Mesenchymal stem cell (in vitro differentiated cells and primary cell): ENCODE data around the gene PALM.
A peak's percentile ranks its signal among the peaks of the same experiment; 100 is the strongest.

Source experiments
- DNase-seq: peaks from one replicate; pipeline ENCODE4 v3.0.0-alpha.2; 2013
- H2AFZ ChIP-seq: one replicate; pipeline ENCODE4 v1.6.1; 2013; ENCODE audit warnings: low read depth, mild to moderate bottlenecking, control low read depth, inconsistent platforms, low read length, moderate library complexity
- H2AK5ac ChIP-seq: 2 replicates; pipeline ENCODE4 v1.6.1; 2013; ENCODE audit warnings: low read length, moderate library complexity, mild to moderate bottlenecking, inconsistent platforms; ENCODE audit not compliant: severe bottlenecking
- H2BK120ac ChIP-seq: one replicate; pipeline ENCODE4 v1.6.1; 2013; ENCODE audit warnings: low read depth, mild to moderate bottlenecking, inconsistent platforms, low read length, moderate library complexity
- H2BK12ac ChIP-seq, 2 experiments: one replicate each; pipeline ENCODE4 v1.6.1; 2013; ENCODE audit warnings: inconsistent platforms in 2 of 2, low read length in 2 of 2, mild to moderate bottlenecking in 2 of 2, moderate library complexity in 2 of 2, control low read depth in 1 of 2
- H2BK15ac ChIP-seq: one replicate; pipeline ENCODE4 v1.6.1; 2013; ENCODE audit warnings: mild to moderate bottlenecking, low read depth, inconsistent platforms; ENCODE audit not compliant: poor library complexity, severe bottlenecking
- H2BK5ac ChIP-seq: 2 replicates; pipeline ENCODE4 v1.6.1; 2013; ENCODE audit warnings: low read depth, mild to moderate bottlenecking, low read length, control low read depth, inconsistent platforms; ENCODE audit not compliant: poor library complexity, severe bottlenecking
- H3K14ac ChIP-seq, 2 experiments: one replicate each; pipeline ENCODE4 v1.6.1; 2013; ENCODE audit warnings: inconsistent platforms in 2 of 2, low read length in 2 of 2, control low read depth in 1 of 2, mild to moderate bottlenecking in 1 of 2, moderate library complexity in 1 of 2
- H3K18ac ChIP-seq, 2 experiments: one replicate each; pipeline ENCODE4 v1.6.1; 2013; ENCODE audit warnings: inconsistent platforms in 2 of 2, low read length in 2 of 2, control low read depth in 1 of 2, low read depth in 1 of 2, mild to moderate bottlenecking in 1 of 2
- H3K23ac ChIP-seq, 2 experiments: one replicate each; pipeline ENCODE4 v1.6.1; 2013; ENCODE audit warnings: inconsistent platforms in 2 of 2, low read length in 2 of 2, mild to moderate bottlenecking in 2 of 2, moderate library complexity in 2 of 2, control low read depth in 1 of 2
- H3K27ac ChIP-seq: 2 replicates; pipeline ENCODE4 v1.5.1; 2013; ENCODE audit warnings: mild to moderate bottlenecking, moderate library complexity, low read length, control low read depth, inconsistent platforms; ENCODE audit not compliant: poor library complexity, severe bottlenecking
- H3K27me3 ChIP-seq, 2 experiments: 2 replicates each; pipeline versions ENCODE4 v1.6.1 to v1.7.0; 2013; ENCODE audit warnings: low read length in 2 of 2, mild to moderate bottlenecking in 2 of 2, moderate library complexity in 2 of 2, control low read depth in 1 of 2, inconsistent platforms in 1 of 2; ENCODE audit not compliant: control insufficient read depth in 1 of 2, insufficient read depth in 1 of 2
- H3K36me3 ChIP-seq, 2 experiments: 2 replicates each; pipeline versions ENCODE4 v1.6.1 to v1.7.0; 2013; ENCODE audit warnings: low read length in 2 of 2, control low read depth in 1 of 2, inconsistent platforms in 1 of 2, low read depth in 1 of 2, mild to moderate bottlenecking in 1 of 2; ENCODE audit not compliant: insufficient read depth in 2 of 2, control insufficient read depth in 1 of 2
- H3K4ac ChIP-seq, 2 experiments: one replicate each; pipeline ENCODE4 v1.6.1; 2013; ENCODE audit warnings: inconsistent platforms in 2 of 2, low read length in 2 of 2, mild to moderate bottlenecking in 2 of 2, moderate library complexity in 2 of 2, control low read depth in 1 of 2, low read depth in 1 of 2
- H3K4me1 ChIP-seq: 2 replicates; pipeline ENCODE4 v1.6.1; 2013; ENCODE audit warnings: low read depth, low read length, control low read depth; ENCODE audit not compliant: control insufficient read depth, insufficient read depth
- H3K4me2 ChIP-seq: 2 replicates; pipeline ENCODE4 v1.6.1; 2013; ENCODE audit warnings: low read length, mild to moderate bottlenecking, inconsistent platforms; ENCODE audit not compliant: poor library complexity, severe bottlenecking
- H3K4me3 ChIP-seq, 2 experiments: 2 replicates each; pipeline versions ENCODE4 v1.5.1 to v1.7.0; 2013; ENCODE audit warnings: low read length in 2 of 2, mild to moderate bottlenecking in 2 of 2, control low read depth in 1 of 2, low read depth in 1 of 2; ENCODE audit not compliant: insufficient read depth in 1 of 2
- H3K79me1 ChIP-seq: replicated peaks from 2 replicates; pipeline ENCODE4 v1.6.1; 2013; ENCODE audit warnings: mild to moderate bottlenecking, control low read depth, low read length, inconsistent platforms; ENCODE audit not compliant: poor library complexity, severe bottlenecking
- H3K9ac ChIP-seq: 2 replicates; pipeline ENCODE4 v1.7.0; 2013; ENCODE audit warnings: mild to moderate bottlenecking, low read length, moderate library complexity
- H3K9me3 ChIP-seq: 2 replicates; pipeline ENCODE4 v1.7.0; 2013; ENCODE audit warnings: mild to moderate bottlenecking, low read length; ENCODE audit not compliant: control insufficient read depth
- H4K8ac ChIP-seq: one replicate; pipeline ENCODE4 v1.6.1; 2013; ENCODE audit warnings: inconsistent platforms, mild to moderate bottlenecking, low read length, moderate library complexity
- H4K91ac ChIP-seq: one replicate; pipeline ENCODE4 v1.6.1; 2013; ENCODE audit warnings: mild to moderate bottlenecking, low read length, inconsistent platforms
- WGBS: methylation state at CpG from one replicate; pipeline ENCODE4 v1.1.7; 2013; ENCODE audit warnings: mixed read lengths; 5-methylcytosine and 5-hydroxymethylcytosine counted together

PALM gene

GRCh38 chr19:736125-736524 lies 27.4 kb downstream of the PALM start:
- Histone ChIP-seq H2AFZ (no peak overlapping the region), H4K91ac (no peak overlapping the region), H3K18ac (no peak overlapping the region), H3K4ac (no peak overlapping the region), H3K79me1 (no peaks in the 10 kb centered on the region), H3K27me3 (no peaks in the 10 kb centered on the region), H3K14ac (no peak overlapping the region), H3K9me3 (no peaks in the 10 kb centered on the region), H2BK12ac (no peak overlapping the region), H3K23ac (no peak overlapping the region), H3K4me2 (no peak overlapping the region), H4K8ac (no peak overlapping the region), H2AK5ac (no peak overlapping the region), H2BK120ac (no peak overlapping the region), H3K4me1 (peaks cover 20% of the 10 kb centered on the region), H2BK5ac (no peak overlapping the region), H2BK15ac (no peak overlapping the region), H3K36me3 (peaks cover 14 to 43% of the 10 kb centered on the region in 2 experiments), H3K27ac (no peak overlapping the region), H3K9ac (no peak overlapping the region), H3K4me3 (no peak overlapping the region)
- 90% methylated on average over 32 of the region's 32 CpGs for WGBS
- DNase-seq: no peak

GRCh38 chr19:737591-738093 lies 28.9 kb downstream of the PALM start:
- peaks cover 20% of the 10 kb centered on the region for H3K4me1 ChIP-seq
- H2BK15ac ChIP-seq: no peak overlapping the region
- WGBS: 42% methylated on average over 22 of the region's 22 CpGs
- H2AFZ ChIP-seq: no peak overlapping the region
- H3K4me3 ChIP-seq: no peak overlapping the region
- H2BK12ac ChIP-seq: no peak overlapping the region
- H3K4ac ChIP-seq: no peak overlapping the region
- no peak overlapping the region for H3K23ac ChIP-seq
- no peak overlapping the region for H3K27ac ChIP-seq
- no peaks in the 10 kb centered on the region for H3K9me3 ChIP-seq
- DNase-seq: peak; percentile 42
- peaks cover 12 to 39% of the 10 kb centered on the region in 2 experiments for H3K36me3 ChIP-seq
- no peak overlapping the region for H3K9ac ChIP-seq
- H3K14ac ChIP-seq: no peak overlapping the region
- H2AK5ac ChIP-seq: no peak overlapping the region
- H3K27me3 ChIP-seq: no peaks in the 10 kb centered on the region
- H2BK5ac ChIP-seq: no peak overlapping the region
- no peak overlapping the region for H3K4me2 ChIP-seq
- H2BK120ac ChIP-seq: no peak overlapping the region
- H3K18ac ChIP-seq: no peak overlapping the region
- no peak overlapping the region for H4K91ac ChIP-seq
- no peaks in the 10 kb centered on the region for H3K79me1 ChIP-seq
- peak overlapping the region; percentile 62 for H4K8ac ChIP-seq

GRCh38 chr19:738509-739128 lies 29.9 kb downstream of the PALM start:
- 93% methylated on average over 23 of the region's 23 CpGs for WGBS
- H3K4ac ChIP-seq: no peak overlapping the region
- H3K9me3 ChIP-seq: peaks cover under 1% of the 10 kb centered on the region
- peaks cover 20% of the 10 kb centered on the region for H3K4me1 ChIP-seq
- no peak overlapping the region for H2BK120ac ChIP-seq
- no peak overlapping the region for H4K8ac ChIP-seq
- H2BK12ac ChIP-seq: no peak overlapping the region
- DNase-seq: no peak
- H3K27ac ChIP-seq: no peak overlapping the region
- no peak overlapping the region for H3K23ac ChIP-seq
- H3K4me3 ChIP-seq: no peak overlapping the region
- H4K91ac ChIP-seq: no peak overlapping the region
- no peaks in the 10 kb centered on the region for H3K79me1 ChIP-seq
- no peak overlapping the region for H3K14ac ChIP-seq
- H2BK5ac ChIP-seq: no peak overlapping the region
- no peak overlapping the region for H2BK15ac ChIP-seq
- H2AFZ ChIP-seq: no peak overlapping the region
- no peak overlapping the region for H2AK5ac ChIP-seq
- peaks cover 13 to 47% of the 10 kb centered on the region in 2 experiments for H3K36me3 ChIP-seq
- no peak overlapping the region for H3K4me2 ChIP-seq
- no peak overlapping the region for H3K18ac ChIP-seq
- H3K27me3 ChIP-seq: no peaks in the 10 kb centered on the region
- no peak overlapping the region for H3K9ac ChIP-seq

- Histone ChIP-seq H3K23ac (no peak overlapping the region), H3K9ac (no peak overlapping the region), H3K4me3 (no peak overlapping the region)
Measured at GRCh38 chr19:739998-740715, 31.4 kb downstream of the PALM start.

More at GRCh38 chr19:739998-740715, 31.4 kb downstream of the PALM start:
- no peak overlapping the region for H3K4ac ChIP-seq
- DNase-seq: no peak
- H3K18ac ChIP-seq: no peak overlapping the region
- H2AFZ ChIP-seq: no peak overlapping the region
- H3K27ac ChIP-seq: no peak overlapping the region
- peaks cover 13% of the 10 kb centered on the region for H3K4me1 ChIP-seq
- WGBS: 94% methylated on average over 36 of the region's 36 CpGs
- no peaks in the 10 kb centered on the region for H3K27me3 ChIP-seq
- no peak overlapping the region for H2AK5ac ChIP-seq
- H3K4me2 ChIP-seq: no peak overlapping the region
- H2BK120ac ChIP-seq: no peak overlapping the region
- peaks cover 7% of the 10 kb centered on the region for H3K9me3 ChIP-seq
- no peak overlapping the region for H2BK15ac ChIP-seq
- no peaks in the 10 kb centered on the region for H3K79me1 ChIP-seq
- H3K14ac ChIP-seq: no peak overlapping the region
- no peak overlapping the region for H2BK12ac ChIP-seq
- H4K8ac ChIP-seq: no peak overlapping the region
- peaks cover 13 to 47% of the 10 kb centered on the region in 2 experiments for H3K36me3 ChIP-seq
- H2BK5ac ChIP-seq: no peak overlapping the region
- no peak overlapping the region for H4K91ac ChIP-seq
